Natural killer cell (primary cell): ENCODE results near the gene CCDC87. TPM values are rescaled to one million over a fixed set of nuclear protein-coding genes. Genes with fewer than 3 reads are reported as not detected.

Experiments
- ATAC-seq, 3 donors: fragments of 150-1000 bp in 2 of 3; fragments of 200-7000 bp in 1 of 3; cut with Tn5 transposase; 1 replicate in 1 of 3; 2 replicates in 2 of 3; pipeline ENCODE4 v1.10.0; 2021; ENCODE audit warnings: mild to moderate bottlenecking in 2 of 3, moderate library complexity in 2 of 3
- DNase-seq, 2 donors: peaks; one replicate each; pipeline versions ENCODE4 v3.0.0 to v3.0.0-alpha.2; 2013 to 2021; ENCODE audit warnings: mixed read lengths in 1 of 2
- H3K27ac ChIP-seq: one replicate; pipeline ENCODE4 v1.5.1; 2013; ENCODE audit warnings: mild to moderate bottlenecking, low read length
- H3K27me3 ChIP-seq: one replicate; pipeline ENCODE4 v1.6.1; 2013; ENCODE audit warnings: low read length; ENCODE audit not compliant: control insufficient read depth, insufficient read depth
- H3K36me3 ChIP-seq: one replicate; pipeline ENCODE4 v1.6.1; 2013; ENCODE audit warnings: low read length; ENCODE audit not compliant: control insufficient read depth, insufficient read depth
- H3K4me1 ChIP-seq: one replicate; pipeline ENCODE4 v1.6.1; 2013; ENCODE audit warnings: low read length; ENCODE audit not compliant: control insufficient read depth, insufficient read depth
- H3K4me3 ChIP-seq: one replicate; pipeline ENCODE4 v1.5.1; 2013; ENCODE audit warnings: low read length
- H3K9me3 ChIP-seq: one replicate; pipeline ENCODE4 v1.6.1; 2013; ENCODE audit warnings: low read length; ENCODE audit not compliant: control insufficient read depth, insufficient read depth
- H3K27ac Mint-ChIP-seq, 2 donors: one replicate each; pipeline ENCODE4 v1.8.0; 2022; ENCODE audit warnings: mild to moderate bottlenecking in 2 of 2, mixed read lengths in 2 of 2, moderate library complexity in 1 of 2
- H3K27me3 Mint-ChIP-seq, 2 donors: one replicate each; pipeline ENCODE4 v1.8.0; 2022; ENCODE audit warnings: low read depth in 2 of 2, mixed read lengths in 2 of 2
- H3K36me3 Mint-ChIP-seq: one replicate; pipeline ENCODE4 v1.8.0; 2022; ENCODE audit warnings: mixed read lengths
- H3K4me1 Mint-ChIP-seq, 2 donors: one replicate each; pipeline ENCODE4 v1.8.0; 2022; ENCODE audit warnings: mixed read lengths in 2 of 2
- H3K4me3 Mint-ChIP-seq: one replicate; pipeline ENCODE4 v1.8.0; 2022; ENCODE audit warnings: mild to moderate bottlenecking, moderate library complexity, mixed read lengths
- H3K9me3 Mint-ChIP-seq, 2 donors: one replicate each; pipeline ENCODE4 v1.8.0; 2022; ENCODE audit warnings: mixed read lengths in 2 of 2
- CTCF ChIP-seq: fragments of 200-600 bp; IDR thresholded peaks from one replicate; pipeline ENCODE4 v1.8.0; 2022; ENCODE audit warnings: antibody characterized with exemption
- WGBS: methylation state at CpG from one replicate; pipeline ENCODE4 v1.1.7; 2013; ENCODE audit warnings: missing lambda C conversion rate; ENCODE audit not compliant: insufficient coverage; 5-methylcytosine and 5-hydroxymethylcytosine counted together
- intact Hi-C: fragments of 100-400 bp; cut with micrococcal nuclease; formaldehyde crosslinking; loops from one replicate; pipeline ENCODE4 v1.14.2; 2022
- total RNA-seq, 4 donors: library from RNA; stranded (reverse); fragments of 120-200 nt in 1 of 4; gene quantifications; one replicate each; pipeline versions ENCODE4 v1.2.3 to v1.2.4, GENCODE V29; 2013 to 2022

Gene CCDC87
- total RNA-seq, 3 donors from 2014 or later (not counting 1 experiment from before 2014, with no cell fraction given) = 0.40 to 0.68 (median 0.49) TPM

GRCh38 chr11:66625041-66625751 lies 32.3 kb upstream of the CCDC87 start:
- ATAC-seq (peak in 1 of 3 donors; percentile 5), DNase-seq (no peak)
- 96% methylated on average over 26 of the region's 26 CpGs for WGBS
- Histone ChIP-seq H3K36me3 (peaks cover 73% of the 10 kb centered on the region), H3K4me1 (peaks cover 54% of the 10 kb centered on the region), H3K27me3 (no peaks in the 10 kb centered on the region), H3K4me3 (no peak overlapping the region), H3K27ac (no peak overlapping the region), H3K9me3 (no peaks in the 10 kb centered on the region)
- H3K27me3 Mint-ChIP-seq = no peaks in the 10 kb centered on the region
- H3K4me1 Mint-ChIP-seq = peaks cover 55 to 71% of the 10 kb centered on the region in 2 donors
- H3K9me3 Mint-ChIP-seq = no peaks in the 10 kb centered on the region
- intact Hi-C loops = no loop called here
- no peak for TF ChIP-seq CTCF
- peak overlapping the region in 1 of 2 donors; percentile 71 for H3K27ac Mint-ChIP-seq
- H3K4me3 Mint-ChIP-seq = no peak overlapping the region
- no peaks in the 10 kb centered on the region for H3K36me3 Mint-ChIP-seq

- H3K27ac ChIP-seq = no peak overlapping the region
These were observed 31.6 kb upstream of the CCDC87 start for GRCh38 chr11:66624450-66624849.

GRCh38 chr11:66619080-66619554 lies 26.3 kb upstream of the CCDC87 start:
- peaks cover 71% of the 10 kb centered on the region in 2 donors for H3K4me1 Mint-ChIP-seq
- Histone ChIP-seq H3K27me3 (no peaks in the 10 kb centered on the region), H3K36me3 (peaks cover 23% of the 10 kb centered on the region), H3K4me1 (peaks cover 71% of the 10 kb centered on the region), H3K4me3 (no peak overlapping the region), H3K27ac (peak overlapping the region; percentile 95), H3K9me3 (no peaks in the 10 kb centered on the region)
- H3K9me3 Mint-ChIP-seq = no peaks in the 10 kb centered on the region
- 36% methylated on average over 3 of the region's 4 CpGs for WGBS
- peak overlapping the region; percentile 99 to 100 for H3K27ac Mint-ChIP-seq
- no peaks in the 10 kb centered on the region for H3K36me3 Mint-ChIP-seq
- no peaks in the 10 kb centered on the region for H3K27me3 Mint-ChIP-seq
- DNase-seq = peak in 1 of 2 donors; percentile 88
- H3K4me3 Mint-ChIP-seq = peak overlapping the region; percentile 99
- ATAC-seq = peak; percentile 13 to 19 (median 16)
- intact Hi-C loops = no loop called here
- TF ChIP-seq CTCF = no peak

More at GRCh38 chr11:66624450-66624849, 31.6 kb upstream of the CCDC87 start:
- 85% methylated on average over 16 of the region's 16 CpGs for WGBS
- no peak for DNase-seq
- peaks cover 62% of the 10 kb centered on the region for H3K4me1 ChIP-seq
- no peak overlapping the region for H3K4me3 ChIP-seq
- no peaks in the 10 kb centered on the region for H3K36me3 Mint-ChIP-seq
- no peaks in the 10 kb centered on the region for H3K27me3 ChIP-seq
- H3K4me3 Mint-ChIP-seq = peak overlapping the region; percentile 17
- H3K27me3 Mint-ChIP-seq = no peaks in the 10 kb centered on the region
- no peaks in the 10 kb centered on the region for H3K9me3 Mint-ChIP-seq
- no peaks in the 10 kb centered on the region for H3K9me3 ChIP-seq
- peaks cover 55 to 73% of the 10 kb centered on the region in 2 donors for H3K4me1 Mint-ChIP-seq
- no peak for ATAC-seq
- peak overlapping the region in 1 of 2 donors; percentile 71 for H3K27ac Mint-ChIP-seq
- intact Hi-C loops = no loop called here
- peaks cover 73% of the 10 kb centered on the region for H3K36me3 ChIP-seq
- TF ChIP-seq CTCF = no peak
